CD4-positive, alpha-beta T cell treated with Interleukin-6 for 4 hours (primary cell): ENCODE results near the gene FOLR1.
"Not testable (repeated sequence)": the region's sequence is repeated elsewhere in the genome, so short reads cannot be mapped to it uniquely, and the experiment has no call there.

Experiments used
- DNase-seq: peaks from one replicate; pipeline ENCODE4 v3.0.0-alpha.2; 2020; ENCODE audit warnings: mixed read lengths

The FOLR1 gene

GRCh38 chr11:72191961-72192381 is at the start of gene FOLR1:
Gene FOLR1, plus strand, starts transcription at chr11:72192140. Its CDS starts 34 bp downstream, at chr11:72192174.
- no peak for DNase-seq

GRCh38 chr11:72142543-72142942 is 49.4 kb upstream of the FOLR1 start:
- DNase-seq: not testable (repeated sequence)

GRCh38 chr11:72144807-72145565 is 47.0 kb upstream of the FOLR1 start:
- no peak for DNase-seq

GRCh38 chr11:72146625-72147024 is 45.3 kb upstream of the FOLR1 start:
- no peak for DNase-seq

GRCh38 chr11:72150882-72151281 is 41.1 kb upstream of the FOLR1 start:
- DNase-seq: no peak

GRCh38 chr11:72153874-72154273 is 38.1 kb upstream of the FOLR1 start:
- DNase-seq: not testable (repeated sequence)

- no peak for DNase-seq
Measured at GRCh38 chr11:72154816-72155215, 37.1 kb upstream of the FOLR1 start.

GRCh38 chr11:72155751-72156150 is 36.2 kb upstream of the FOLR1 start:
- no peak for DNase-seq

GRCh38 chr11:72157131-72157530 is 34.8 kb upstream of the FOLR1 start:
- no peak for DNase-seq

- no peak for DNase-seq
Measured at GRCh38 chr11:72160319-72160718, 31.6 kb upstream of the FOLR1 start.

GRCh38 chr11:72162891-72163492 is 28.9 kb upstream of the FOLR1 start:
- DNase-seq: no peak

GRCh38 chr11:72164187-72164586 is 27.8 kb upstream of the FOLR1 start:
- not testable (repeated sequence) for DNase-seq

GRCh38 chr11:72169046-72169555 is 22.8 kb upstream of the FOLR1 start:
- DNase-seq: not testable (repeated sequence)

GRCh38 chr11:72169754-72170153 is 22.2 kb upstream of the FOLR1 start:
- not testable (repeated sequence) for DNase-seq

- DNase-seq: not testable (repeated sequence)
Measured at GRCh38 chr11:72172043-72172442, 19.9 kb upstream of the FOLR1 start.

GRCh38 chr11:72173291-72173690 is 18.6 kb upstream of the FOLR1 start:
- DNase-seq: no peak

GRCh38 chr11:72174302-72175070 is 17.5 kb upstream of the FOLR1 start:
- no peak for DNase-seq

- DNase-seq: no peak
Measured at GRCh38 chr11:72177656-72178055, 14.3 kb upstream of the FOLR1 start.

GRCh38 chr11:72179049-72179803 is 12.7 kb upstream of the FOLR1 start:
- DNase-seq: no peak

- DNase-seq: no peak
Measured at GRCh38 chr11:72179804-72180396, 12.0 kb upstream of the FOLR1 start.

- not testable (repeated sequence) for DNase-seq
Measured at GRCh38 chr11:72180892-72181552, 10.9 kb upstream of the FOLR1 start.

GRCh38 chr11:72181553-72181958 is 10.4 kb upstream of the FOLR1 start:
- DNase-seq: not testable (repeated sequence)
